HepG2 (cell line): ENCODE results near the gene GRIFIN. TPM values are rescaled to one million over a fixed set of nuclear protein-coding genes. Genes with fewer than 3 reads are reported as not detected.
A peak's percentile ranks its signal among the peaks of the same experiment; 100 is the strongest.

Experiments
- AGO2 ChIP-seq: fragments of 200-400 bp; formaldehyde crosslinking; optimal IDR thresholded peaks from 2 replicates; pipeline ENCODE3; 2017; ENCODE audit warnings: mild to moderate bottlenecking, low read depth, low read length, moderate library complexity
- GABPA ChIP-seq, 2 experiments: IDR thresholded peaks; 2 replicates each; pipeline ENCODE4 v1.6.1; 2011 to 2016; ENCODE audit warnings: low read depth in 2 of 2, low read length in 1 of 2, missing biosample characterization in 1 of 2, missing genetic modification characterization in 1 of 2
- JDP2 ChIP-seq: sonication (generic); formaldehyde crosslinking; IDR thresholded peaks from 2 replicates; pipeline ENCODE4 v1.8.1; 2022; ENCODE audit warnings: missing genetic modification reagents, borderline replicate concordance
- THYN1 ChIP-seq: sonication (generic); formaldehyde crosslinking; IDR thresholded peaks from 2 replicates; pipeline ENCODE4 v1.8.1; 2023; ENCODE audit warnings: low read depth, mild to moderate bottlenecking, moderate library complexity, missing genetic modification reagents, borderline replicate concordance
- TRIM24 ChIP-seq: sonication (generic); formaldehyde crosslinking; IDR thresholded peaks from 2 replicates; pipeline ENCODE4 v1.8.0; 2022; ENCODE audit warnings: mild to moderate bottlenecking, missing genetic modification reagents
- ZNF30 ChIP-seq: sonication (generic); formaldehyde crosslinking; IDR thresholded peaks from 2 replicates; pipeline ENCODE4 v1.5.0; 2020; ENCODE audit warnings: mild to moderate bottlenecking, missing genetic modification reagents
- ZNF343 ChIP-seq: sonication (generic); formaldehyde crosslinking; IDR thresholded peaks from 2 replicates; pipeline ENCODE4 v1.4.0; 2020; ENCODE audit warnings: mild to moderate bottlenecking, missing genetic modification reagents
- ZNF446 ChIP-seq: sonication (generic); formaldehyde crosslinking; IDR thresholded peaks from 2 replicates; pipeline ENCODE4 v1.5.0; 2020; ENCODE audit warnings: mild to moderate bottlenecking, missing genetic modification reagents
- ZNF644 ChIP-seq: IDR thresholded peaks from 2 replicates; pipeline ENCODE4 v1.6.1; 2016; ENCODE audit warnings: low read depth
- ZNF766 ChIP-seq: sonication (generic); formaldehyde crosslinking; IDR thresholded peaks from 2 replicates; pipeline ENCODE4 v1.5.0; 2020; ENCODE audit warnings: missing genetic modification reagents, borderline replicate concordance
- ZNF839 ChIP-seq: sonication (generic); formaldehyde crosslinking; IDR thresholded peaks from 2 replicates; pipeline ENCODE4 v1.4.0; 2020; ENCODE audit warnings: missing genetic modification reagents, mild to moderate bottlenecking, borderline replicate concordance
- ZSCAN22 ChIP-seq: sonication (generic); formaldehyde crosslinking; IDR thresholded peaks from 2 replicates; pipeline ENCODE4 v1.4.0; 2020; ENCODE audit warnings: mild to moderate bottlenecking, missing genetic modification reagents
- polyA plus RNA-seq, 8 experiments: library from polyadenylated mRNA; depleted of rRNA in 3 of 8; stranded (reverse) in 7 of 8; unstranded in 1 of 8; fragments of >200 nt; fragmentation: Illumina TruSeq in 4 of 8; extraction: Trizol in 4 of 8; gene quantifications; 2 replicates each; pipeline versions ENCODE4 v1.2.1 to v1.2.3, GENCODE V29; 2011 to 2016; ENCODE audit warnings: low read depth in 4 of 8, missing spikeins in 1 of 8, mixed read lengths in 1 of 8; ENCODE audit not compliant: insufficient read depth in 1 of 8
- total RNA-seq, 5 experiments: library from RNA; depleted of rRNA; stranded (reverse); fragments of >200 nt; fragmentation: Illumina TruSeq; extraction: Trizol; gene quantifications; 2 replicates each; pipeline ENCODE4 v1.2.3, GENCODE V29; 2016; ENCODE audit warnings: low read depth in 1 of 5
- TF ChIP-seq, protein P1 (sequence below): sonication (generic); formaldehyde crosslinking; IDR thresholded peaks from 2 replicates; pipeline ENCODE4 v1.4.0; 2020; ENCODE audit warnings: missing genetic modification reagents, mild to moderate bottlenecking, borderline replicate concordance
- TF ChIP-seq, protein P2 (sequence below): sonication (generic); formaldehyde crosslinking; IDR thresholded peaks from 2 replicates; pipeline ENCODE4 v1.5.0; 2020; ENCODE audit warnings: missing genetic modification reagents
- TF ChIP-seq, protein P3 (sequence below): sonication (generic); formaldehyde crosslinking; IDR thresholded peaks from 2 replicates; pipeline ENCODE4 v1.4.0; 2020; ENCODE audit warnings: missing genetic modification reagents, borderline replicate concordance
- TF ChIP-seq, protein P4 (sequence below): sonication (generic); formaldehyde crosslinking; IDR thresholded peaks from 2 replicates; pipeline ENCODE4 v1.5.1; 2020; ENCODE audit warnings: mild to moderate bottlenecking, missing genetic modification reagents

GRIFIN gene
- total and polyA plus RNA-seq, 2 of the 13 experiments (the other 11 are each of a cell fraction or from before 2014, with no cell fraction given) = not detected

DNA sequence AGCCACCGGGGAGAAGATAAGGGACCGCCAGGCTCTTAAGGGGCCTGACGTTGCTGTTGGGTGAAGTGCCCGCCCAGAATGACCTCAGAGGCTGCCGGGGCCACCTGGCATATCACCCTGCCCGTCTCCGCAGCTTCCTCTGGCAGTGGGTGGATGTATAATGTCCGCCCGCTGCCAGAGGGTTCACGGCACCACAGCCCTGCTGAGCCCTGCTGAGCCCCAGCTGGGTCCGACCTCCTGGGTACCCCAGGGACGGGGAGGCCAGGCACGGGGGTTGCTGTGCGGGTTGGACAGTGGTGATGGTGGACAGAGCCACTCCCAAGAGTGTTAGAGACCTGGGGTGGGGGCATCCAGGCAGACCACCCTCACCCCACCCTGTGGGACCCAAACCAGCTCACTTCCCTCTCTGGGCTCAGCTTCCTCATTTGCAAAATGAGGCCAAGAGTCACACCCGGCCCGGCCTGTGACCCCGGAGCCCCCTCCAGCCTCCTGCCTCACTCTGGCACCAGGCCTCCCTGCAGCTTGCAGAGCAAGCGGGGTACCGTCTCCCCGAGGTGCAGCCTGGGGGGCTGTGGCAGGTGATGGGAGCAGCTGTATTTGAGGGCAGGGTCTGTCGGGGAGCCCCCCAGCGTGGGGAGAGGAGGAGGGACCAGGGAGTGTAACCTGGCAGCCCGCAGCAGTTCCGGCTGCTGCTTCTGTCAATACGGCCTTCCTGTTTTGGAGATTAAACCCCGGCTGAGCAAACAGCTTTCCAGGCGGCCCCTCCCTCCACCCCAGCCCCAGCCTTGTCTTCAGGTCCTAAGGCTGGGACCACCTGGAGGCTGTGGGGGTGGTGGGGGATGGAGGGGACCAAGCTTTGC lies 34.9 kb upstream of the GRIFIN start (continued):
- TF ChIP-seq, protein P1, sequence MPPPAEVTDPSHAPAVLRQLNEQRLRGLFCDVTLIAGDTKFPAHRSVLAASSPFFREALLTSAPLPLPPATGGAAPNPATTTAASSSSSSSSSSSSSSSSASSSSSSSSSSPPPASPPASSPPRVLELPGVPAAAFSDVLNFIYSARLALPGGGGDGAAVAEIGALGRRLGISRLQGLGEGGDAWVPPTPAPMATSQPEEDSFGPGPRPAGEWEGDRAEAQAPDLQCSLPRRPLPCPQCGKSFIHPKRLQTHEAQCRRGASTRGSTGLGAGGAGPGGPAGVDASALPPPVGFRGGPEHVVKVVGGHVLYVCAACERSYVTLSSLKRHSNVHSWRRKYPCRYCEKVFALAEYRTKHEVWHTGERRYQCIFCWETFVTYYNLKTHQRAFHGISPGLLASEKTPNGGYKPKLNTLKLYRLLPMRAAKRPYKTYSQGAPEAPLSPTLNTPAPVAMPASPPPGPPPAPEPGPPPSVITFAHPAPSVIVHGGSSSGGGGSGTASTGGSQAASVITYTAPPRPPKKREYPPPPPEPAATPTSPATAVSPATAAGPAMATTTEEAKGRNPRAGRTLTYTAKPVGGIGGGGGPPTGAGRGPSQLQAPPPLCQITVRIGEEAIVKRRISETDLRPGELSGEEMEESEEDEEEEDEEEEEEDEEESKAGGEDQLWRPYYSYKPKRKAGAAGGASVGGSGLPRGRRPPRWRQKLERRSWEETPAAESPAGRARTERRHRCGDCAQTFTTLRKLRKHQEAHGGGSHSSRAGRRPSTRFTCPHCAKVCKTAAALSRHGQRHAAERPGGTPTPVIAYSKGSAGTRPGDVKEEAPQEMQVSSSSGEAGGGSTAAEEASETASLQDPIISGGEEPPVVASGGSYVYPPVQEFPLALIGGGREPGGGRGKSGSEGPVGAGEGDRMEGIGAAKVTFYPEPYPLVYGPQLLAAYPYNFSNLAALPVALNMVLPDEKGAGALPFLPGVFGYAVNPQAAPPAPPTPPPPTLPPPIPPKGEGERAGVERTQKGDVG (CRISPR knock-in tag) = no peak
- TF ChIP-seq ZNF766 (CRISPR knock-in tag) (0 out of 2 replicates have a peak, but pooled peaks have one; percentile 29), AGO2 (no peak), TRIM24 (CRISPR knock-in tag) (no peak), ZNF30 (CRISPR knock-in tag) (no peak), THYN1 (CRISPR knock-in tag) (no peak), ZNF446 (CRISPR knock-in tag) (no peak), ZSCAN22 (CRISPR knock-in tag) (no peak), ZNF644 (CRISPR knock-in tag) (no peak), JDP2 (CRISPR knock-in tag) (no peak), ZNF839 (CRISPR knock-in tag) (no peak), ZNF343 (CRISPR knock-in tag) (no peak), GABPA (IDR thresholded peaks at IDR 0.05; ENCODE audit: low read depth, low read length) (no peak), GABPA (CRISPR knock-in tag; IDR thresholded peaks at IDR 0.05; ENCODE audit: low read depth) (peak; percentile 59)
- TF ChIP-seq, protein P2, sequence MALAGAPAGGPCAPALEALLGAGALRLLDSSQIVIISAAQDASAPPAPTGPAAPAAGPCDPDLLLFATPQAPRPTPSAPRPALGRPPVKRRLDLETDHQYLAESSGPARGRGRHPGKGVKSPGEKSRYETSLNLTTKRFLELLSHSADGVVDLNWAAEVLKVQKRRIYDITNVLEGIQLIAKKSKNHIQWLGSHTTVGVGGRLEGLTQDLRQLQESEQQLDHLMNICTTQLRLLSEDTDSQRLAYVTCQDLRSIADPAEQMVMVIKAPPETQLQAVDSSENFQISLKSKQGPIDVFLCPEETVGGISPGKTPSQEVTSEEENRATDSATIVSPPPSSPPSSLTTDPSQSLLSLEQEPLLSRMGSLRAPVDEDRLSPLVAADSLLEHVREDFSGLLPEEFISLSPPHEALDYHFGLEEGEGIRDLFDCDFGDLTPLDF (CRISPR knock-in tag) = no peak
- TF ChIP-seq, protein P3, sequence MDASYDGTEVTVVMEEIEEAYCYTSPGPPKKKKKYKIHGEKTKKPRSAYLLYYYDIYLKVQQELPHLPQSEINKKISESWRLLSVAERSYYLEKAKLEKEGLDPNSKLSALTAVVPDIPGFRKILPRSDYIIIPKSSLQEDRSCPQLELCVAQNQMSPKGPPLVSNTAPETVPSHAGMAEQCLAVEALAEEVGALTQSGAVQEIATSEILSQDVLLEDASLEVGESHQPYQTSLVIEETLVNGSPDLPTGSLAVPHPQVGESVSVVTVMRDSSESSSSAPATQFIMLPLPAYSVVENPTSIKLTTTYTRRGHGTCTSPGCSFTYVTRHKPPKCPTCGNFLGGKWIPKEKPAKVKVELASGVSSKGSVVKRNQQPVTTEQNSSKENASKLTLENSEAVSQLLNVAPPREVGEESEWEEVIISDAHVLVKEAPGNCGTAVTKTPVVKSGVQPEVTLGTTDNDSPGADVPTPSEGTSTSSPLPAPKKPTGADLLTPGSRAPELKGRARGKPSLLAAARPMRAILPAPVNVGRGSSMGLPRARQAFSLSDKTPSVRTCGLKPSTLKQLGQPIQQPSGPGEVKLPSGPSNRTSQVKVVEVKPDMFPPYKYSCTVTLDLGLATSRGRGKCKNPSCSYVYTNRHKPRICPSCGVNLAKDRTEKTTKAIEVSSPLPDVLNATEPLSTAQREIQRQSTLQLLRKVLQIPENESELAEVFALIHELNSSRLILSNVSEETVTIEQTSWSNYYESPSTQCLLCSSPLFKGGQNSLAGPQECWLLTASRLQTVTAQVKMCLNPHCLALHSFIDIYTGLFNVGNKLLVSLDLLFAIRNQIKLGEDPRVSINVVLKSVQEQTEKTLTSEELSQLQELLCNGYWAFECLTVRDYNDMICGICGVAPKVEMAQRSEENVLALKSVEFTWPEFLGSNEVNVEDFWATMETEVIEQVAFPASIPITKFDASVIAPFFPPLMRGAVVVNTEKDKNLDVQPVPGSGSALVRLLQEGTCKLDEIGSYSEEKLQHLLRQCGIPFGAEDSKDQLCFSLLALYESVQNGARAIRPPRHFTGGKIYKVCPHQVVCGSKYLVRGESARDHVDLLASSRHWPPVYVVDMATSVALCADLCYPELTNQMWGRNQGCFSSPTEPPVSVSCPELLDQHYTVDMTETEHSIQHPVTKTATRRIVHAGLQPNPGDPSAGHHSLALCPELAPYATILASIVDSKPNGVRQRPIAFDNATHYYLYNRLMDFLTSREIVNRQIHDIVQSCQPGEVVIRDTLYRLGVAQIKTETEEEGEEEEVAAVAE (CRISPR knock-in tag) = no peak
- TF ChIP-seq, protein P4, sequence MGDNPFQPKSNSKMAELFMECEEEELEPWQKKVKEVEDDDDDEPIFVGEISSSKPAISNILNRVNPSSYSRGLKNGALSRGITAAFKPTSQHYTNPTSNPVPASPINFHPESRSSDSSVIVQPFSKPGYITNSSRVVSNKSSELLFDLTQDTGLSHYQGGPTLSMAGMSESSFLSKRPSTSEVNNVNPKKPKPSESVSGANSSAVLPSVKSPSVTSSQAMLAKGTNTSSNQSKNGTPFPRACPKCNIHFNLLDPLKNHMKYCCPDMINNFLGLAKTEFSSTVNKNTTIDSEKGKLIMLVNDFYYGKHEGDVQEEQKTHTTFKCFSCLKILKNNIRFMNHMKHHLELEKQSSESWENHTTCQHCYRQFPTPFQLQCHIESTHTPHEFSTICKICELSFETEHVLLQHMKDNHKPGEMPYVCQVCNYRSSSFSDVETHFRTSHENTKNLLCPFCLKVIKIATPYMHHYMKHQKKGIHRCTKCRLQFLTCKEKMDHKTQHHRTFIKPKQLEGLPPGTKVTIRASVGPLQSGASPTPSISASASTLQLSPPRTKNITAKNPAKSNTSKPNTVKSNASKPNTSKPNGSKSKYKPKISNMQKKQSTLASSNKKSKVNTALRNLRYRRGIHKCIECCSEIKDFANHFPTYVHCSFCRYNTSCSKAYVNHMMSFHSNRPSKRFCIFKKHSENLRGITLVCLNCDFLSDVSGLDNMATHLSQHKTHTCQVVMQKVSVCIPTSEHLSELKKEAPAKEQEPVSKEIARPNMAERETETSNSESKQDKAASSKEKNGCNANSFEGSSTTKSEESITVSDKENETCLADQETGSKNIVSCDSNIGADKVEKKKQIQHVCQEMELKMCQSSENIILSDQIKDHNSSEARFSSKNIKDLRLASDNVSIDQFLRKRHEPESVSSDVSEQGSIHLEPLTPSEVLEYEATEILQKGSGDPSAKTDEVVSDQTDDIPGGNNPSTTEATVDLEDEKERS (CRISPR knock-in tag) = no peak
